K562 (cell line): ENCODE measurements around the gene CDH8. TPM values are rescaled to one million over a fixed set of nuclear protein-coding genes. Genes with fewer than 3 reads are reported as not detected.

ENCODE experiments used
- ATAC-seq: fragments of 200-7000 bp; cut with Tn5 transposase; 3 replicates; pipeline ENCODE4 v1.9.1; 2020; ENCODE audit warnings: moderate library complexity
- BruUV-seq: library from RNA; stranded (reverse); fragments of 400-500 nt; replicated peaks from 2 replicates; lab custom pipeline; 2021; lab: Mats Ljungman, UMichigan
- CTCF ChIA-PET: fragments of 300-600 bp; formaldehyde crosslinking; extraction: SDS; loops from one replicate; lab custom pipeline; 2021; ENCODE audit warnings: low intra/inter-chr PET ratio; lab: Yijun Ruan, JAX
- POLR2A ChIA-PET: fragments of 300-600, 350-650 bp; sonication (Branson Sonifier 250); formaldehyde crosslinking; extraction: SDS; loops from one replicate; lab custom pipeline; 2021; ENCODE audit warnings: antibody characterized with exemption, inconsistent platforms; lab: Yijun Ruan, JAX
- DNase-seq, 4 experiments: peaks; one replicate each; pipeline versions ENCODE4 v3.0.0 to v3.0.0-alpha.2; 2011 to 2018; ENCODE audit warnings: low spot score in 3 of 4, mixed read lengths in 3 of 4; ENCODE audit errors: extremely low read depth in 1 of 4
- FAIRE-seq: peaks from 2 replicates; lab custom pipeline; 2011; peaks lifted over from hg19 to GRCh38; lab: Jason Lieb, UNC
- H2AFZ ChIP-seq: 2 replicates; pipeline ENCODE4 v1.6.0; 2011; ENCODE audit warnings: low read depth, low read length, control low read depth, inconsistent platforms
- H3K27ac ChIP-seq: fragments of 200-600 bp; 3 replicates; pipeline ENCODE4 v1.8.0; 2011; ENCODE audit warnings: low read depth, mild to moderate bottlenecking, control low read depth, inconsistent platforms, low read length, moderate library complexity, mixed read lengths; ENCODE audit errors: extremely low read depth
- H3K27me3 ChIP-seq, 2 experiments: fragments of 300-600 bp in 1 of 2; 2 replicates in 1 of 2; 3 replicates in 1 of 2; pipeline versions ENCODE4 v1.6.0 to v1.8.0; 2011; ENCODE audit warnings: inconsistent platforms in 2 of 2, low read length in 2 of 2, mild to moderate bottlenecking in 1 of 2, mixed read lengths in 1 of 2, moderate library complexity in 1 of 2; ENCODE audit not compliant: control insufficient read depth in 2 of 2, insufficient read depth in 2 of 2
- H3K36me3 ChIP-seq: fragments of 300-600 bp; 3 replicates; pipeline ENCODE4 v1.8.0; 2011; ENCODE audit warnings: mild to moderate bottlenecking, low read length, inconsistent platforms; ENCODE audit not compliant: control insufficient read depth, insufficient read depth
- H3K4me1 ChIP-seq, 2 experiments: fragments of 200-600 bp in 1 of 2; replicated peaks in 1 of 2; 2 replicates in 1 of 2; 3 replicates in 1 of 2; pipeline versions ENCODE4 v1.5.1 to v1.8.0; 2011; ENCODE audit warnings: inconsistent platforms in 2 of 2, low read length in 2 of 2, mild to moderate bottlenecking in 1 of 2, mixed read lengths in 1 of 2, moderate library complexity in 1 of 2; ENCODE audit not compliant: control insufficient read depth in 2 of 2, insufficient read depth in 2 of 2
- H3K4me2 ChIP-seq: 2 replicates; pipeline ENCODE4 v1.6.1; 2011; ENCODE audit warnings: low read length, control low read depth, inconsistent platforms, mixed read lengths; ENCODE audit not compliant: insufficient read depth
- H3K4me3 ChIP-seq: fragments of 200-600 bp; sonication (generic), shearing (Covaris generic); 2 replicates; pipeline ENCODE4 v1.5.1; 2016; ENCODE audit warnings: control low read depth, inconsistent platforms
- H3K79me2 ChIP-seq: fragments of 200-600 bp; 3 replicates; pipeline ENCODE4 v1.8.0; 2011; ENCODE audit warnings: low read length, inconsistent platforms; ENCODE audit not compliant: control insufficient read depth, insufficient read depth
- H3K9ac ChIP-seq, 2 experiments: 2 replicates each; pipeline versions ENCODE4 v1.6.0 to v1.6.1; 2011; ENCODE audit warnings: low read depth in 2 of 2, low read length in 2 of 2, control low read depth in 1 of 2, inconsistent platforms in 1 of 2, mild to moderate bottlenecking in 1 of 2, mixed read lengths in 1 of 2; ENCODE audit not compliant: insufficient read depth in 1 of 2
- H3K9me1 ChIP-seq: one replicate; pipeline ENCODE4 v1.6.0; 2011; ENCODE audit warnings: inconsistent platforms, mild to moderate bottlenecking, low read length, moderate library complexity; ENCODE audit not compliant: control insufficient read depth, insufficient read depth
- H3K9me3 ChIP-seq: replicated peaks from 2 replicates; pipeline ENCODE4 v1.5.1; 2011; ENCODE audit warnings: low read depth, low read length, inconsistent platforms; ENCODE audit not compliant: control insufficient read depth, insufficient read depth
- H4K20me1 ChIP-seq: replicated peaks from 2 replicates; pipeline ENCODE4 v1.6.1; 2011; ENCODE audit warnings: low read length, inconsistent platforms, mixed read lengths; ENCODE audit not compliant: control insufficient read depth, insufficient read depth
- ID3 ChIP-seq, 2 experiments: fragments of 250-450 bp in 1 of 2; fragments of 450-650 bp in 1 of 2; sonication (Bioruptor Pico) in 1 of 2; IDR thresholded peaks; 2 replicates each; pipeline versions ENCODE4 v1.6.1 to v1.8.0; 2016 to 2021; ENCODE audit warnings: mild to moderate bottlenecking in 2 of 2, moderate library complexity in 2 of 2, missing compliant biosample characterization in 1 of 2, missing genetic modification characterization in 1 of 2
- MBD2 ChIP-seq: sonication (generic); IDR thresholded peaks from 2 replicates; pipeline ENCODE4 v1.6.1; 2016; ENCODE audit warnings: low read depth, borderline replicate concordance
- MYBL2 ChIP-seq, 2 experiments: fragments of 450-650 bp in 1 of 2; sonication (generic) in 1 of 2; formaldehyde crosslinking in 1 of 2; IDR thresholded peaks; 2 replicates each; pipeline versions ENCODE4 v1.6.1 to v1.8.1; 2017 to 2022; ENCODE audit warnings: borderline replicate concordance in 1 of 2, inconsistent platforms in 1 of 2, low read depth in 1 of 2, mild to moderate bottlenecking in 1 of 2, missing genetic modification reagents in 1 of 2, moderate library complexity in 1 of 2
- PCBP2 ChIP-seq: fragments of 200-400 bp; formaldehyde crosslinking; IDR thresholded peaks from 2 replicates; pipeline ENCODE4 v1.6.1; 2018; ENCODE audit warnings: low read length, low read depth, mild to moderate bottlenecking, moderate library complexity; ENCODE audit not compliant: poor library complexity, severe bottlenecking
- PTTG1 ChIP-seq: fragments of 450-650 bp; IDR thresholded peaks from 2 replicates; pipeline ENCODE4 v1.6.1; 2016; ENCODE audit warnings: low read depth, mild to moderate bottlenecking, missing genetic modification characterization, missing compliant biosample characterization
- RBM25 ChIP-seq: fragments of 200-400 bp; formaldehyde crosslinking; IDR thresholded peaks from 2 replicates; pipeline ENCODE4 v1.6.1; 2018; ENCODE audit warnings: low read length, low read depth, moderate library complexity; ENCODE audit not compliant: severe bottlenecking
- ZBTB34 ChIP-seq: fragments of 250-450 bp; sonication (Bioruptor Pico); IDR thresholded peaks from 2 replicates; pipeline ENCODE4 v1.8.0; 2021; ENCODE audit warnings: mild to moderate bottlenecking, moderate library complexity
- ZNF436 ChIP-seq: fragments of 250-450, 450-650 bp; sonication (Bioruptor Pico); formaldehyde crosslinking; IDR thresholded peaks from 2 replicates; pipeline ENCODE4 v1.7.0; 2020; ENCODE audit warnings: mild to moderate bottlenecking
- WGBS: fragments of 100-300 bp; shearing (Covaris generic); methylation state at CpG from one replicate; pipeline ENCODE4 v1.1.6; 2016; ENCODE audit warnings: low coverage, mixed read lengths; ENCODE audit not compliant: insufficient coverage; ENCODE audit errors: missing lambda C conversion rate; 5-methylcytosine and 5-hydroxymethylcytosine counted together
- in situ Hi-C: fragments of 300-500 bp; cut with MboI; formaldehyde crosslinking; loops from 4 replicates; pipeline ENCODE4 v1.15.0; 2018; ENCODE audit warnings: inconsistent platforms, mixed read lengths
- intact Hi-C: fragments of 100-400 bp; cut with micrococcal nuclease; formaldehyde crosslinking; loops from 2 replicates; pipeline ENCODE4 v1.14.2; 2022
- polyA plus RNA-seq, 8 experiments: library from polyadenylated mRNA; depleted of rRNA in 4 of 8; stranded (reverse) in 5 of 8; unstranded in 3 of 8; fragments of >200 nt; fragmentation: Nextera tagmentation in 2 of 8; fragmentation: Illumina TruSeq in 1 of 8; extraction: Ambion mirVana in 2 of 8; extraction: Trizol in 1 of 8; gene quantifications; 2 replicates each; pipeline versions ENCODE4 v1.2.1 to v1.2.3, GENCODE V29; 2011 to 2014; ENCODE audit warnings: inconsistent platforms in 1 of 8, missing spikeins in 1 of 8
- total RNA-seq, 7 experiments: library from RNA; depleted of rRNA in 6 of 7; stranded (reverse); fragments of >200 nt in 6 of 7; fragmentation: Illumina TruSeq in 2 of 7; extraction: Trizol in 2 of 7; gene quantifications; 2 replicates each; pipeline versions ENCODE4 v1.2.1 to v1.2.3, GENCODE V29; 2011 to 2021; ENCODE audit warnings: low replicate concordance in 1 of 7

Gene CDH8
- total and polyA plus RNA-seq, 9 of the 15 experiments (the other 6 are each of a cell fraction or from before 2014, with no cell fraction given): 0.22 to 1.4 (median 0.42) TPM; not detected in 4

- Histone ChIP-seq H3K36me3 (no peaks in the 10 kb centered on the region), H3K27me3 (no peaks in the 10 kb centered on the region), H2AFZ (no peak overlapping the region), H3K4me1 (no peaks in the 10 kb centered on the region), H3K79me2 (no peaks in the 10 kb centered on the region), H3K4me3 (no peak overlapping the region), H3K9ac (no peak overlapping the region), H3K9me3 (no peaks in the 10 kb centered on the region), H4K20me1 (no peaks in the 10 kb centered on the region), H3K4me2 (no peak overlapping the region), H3K9me1 (no peaks in the 10 kb centered on the region), H3K27ac (no peak overlapping the region)
- FAIRE-seq (no peak), ATAC-seq (no peak), DNase-seq (no peak)
- ChIA-PET POLR2A (no interaction called here), CTCF (no interaction called here)
- in situ Hi-C loops (no loop called here), intact Hi-C loops (no loop called here)
- whole genome bisulfite sequencing: 2% methylated on average over 6 of the region's 6 CpGs
- no peak for TF ChIP-seq RBM25
- TF ChIP-seq PCBP2: no peak
- TF ChIP-seq ZNF436 (CRISPR knock-in tag): no peak
- no peak for TF ChIP-seq PTTG1 (tag)
- TF ChIP-seq ZBTB34: no peak
- TF ChIP-seq ID3 (CRISPR knock-in tag; IDR thresholded peaks at IDR 0.05): no peak
- TF ChIP-seq ID3 (tag; IDR thresholded peaks at IDR 0.05): no peak
- no peak for TF ChIP-seq MYBL2 (IDR thresholded peaks at IDR 0.05; ENCODE audit: low read depth)
- TF ChIP-seq MYBL2 (CRISPR knock-in tag; IDR thresholded peaks at IDR 0.05; ENCODE audit: borderline replicate concordance): no peak
- TF ChIP-seq MBD2: no peak
- no TSS peak for BruUV-seq
Measured at GRCh38 chr16:61862221-61863155, 173.8 kb downstream of the CDH8 start.
